Panc1 (cell line): ENCODE data around the gene SELENOW. TPM values are rescaled to one million over a fixed set of nuclear protein-coding genes. Genes with fewer than 3 reads are reported as not detected.

Experiments used
- total RNA-seq: library from RNA; stranded (reverse); gene quantifications from one replicate; pipeline ENCODE4 v1.2.1, GENCODE V29; 2021; ENCODE audit not compliant: unreplicated experiment

SELENOW gene
- total RNA-seq, 1 experiment from 2014 or later, result 62.0 TPM

Other genes with a start within 250 kb of the SELENOW start
- gene ZNF541, start 205.6 kb upstream of the SELENOW start, total RNA-seq, result 0.15 TPM
- gene BICRA, start 169.6 kb upstream of the SELENOW start, total RNA-seq, result 13.7 TPM
- gene EHD2, start 65.3 kb upstream of the SELENOW start, total RNA-seq, result 41.8 TPM
- 64.3 TPM for gene NOP53, start 33.2 kb upstream of the SELENOW start, total RNA-seq
- not detected for gene TPRX1, start 25.8 kb downstream of the SELENOW start, total RNA-seq
- not detected for gene CRX, start 43.2 kb downstream of the SELENOW start, total RNA-seq
- not detected for gene TPRX2, start 80.5 kb downstream of the SELENOW start, total RNA-seq
- 0.18 TPM for gene SULT2A1, start 107.6 kb downstream of the SELENOW start, total RNA-seq
- gene BSPH1, start 213.5 kb downstream of the SELENOW start, total RNA-seq, result not detected
- gene ELSPBP1, start 215.9 kb downstream of the SELENOW start, total RNA-seq, result not detected